GM23338 (cell line): ENCODE data around the gene CTBP2.
"Not testable (repeated sequence)": the region's sequence is repeated elsewhere in the genome, so short reads cannot be mapped to it uniquely, and the experiment has no call there.

ENCODE experiments used
- CTCF ChIP-seq, 2 experiments: fragments of 200-600 bp in 1 of 2; sonication (generic) in 1 of 2; conservative IDR thresholded peaks; 2 replicates each; pipeline versions ENCODE4 v1.5.1 to v1.6.1; 2016 to 2017; ENCODE audit warnings: antibody characterized with exemption in 2 of 2, low read depth in 2 of 2, mild to moderate bottlenecking in 2 of 2, moderate library complexity in 1 of 2
- EZH2 ChIP-seq: fragments of 200-600 bp; sonication (generic); IDR thresholded peaks from one replicate; pipeline ENCODE4 v1.8.0; 2017; ENCODE audit warnings: antibody characterized with exemption, mild to moderate bottlenecking, low read depth; ENCODE audit not compliant: unreplicated experiment

GRCh38 chr10:125082471-125082870, 77.9 kb downstream of the CTBP2 start:
- not testable (repeated sequence) for TF ChIP-seq CTCF (conservative IDR thresholded peaks at IDR 0.05; ENCODE audit: low read depth in 2 of 2); EZH2
